SU-DHL-6 (cell line): ENCODE results near the gene KIAA1958.
"Not testable (repeated sequence)": the region's sequence is repeated elsewhere in the genome, so short reads cannot be mapped to it uniquely, and the experiment has no call there.

Source experiments
- H2AFZ ChIP-seq: fragments of 200-600 bp; sonication (generic); 2 replicates; pipeline ENCODE4 v1.6.1; 2014; ENCODE audit warnings: low read depth, mild to moderate bottlenecking, moderate library complexity, mixed read lengths, antibody characterized with exemption, low read length; ENCODE audit not compliant: severe bottlenecking
- H3F3A ChIP-seq: fragments of 200-600 bp; shearing (Covaris generic); 2 replicates; pipeline ENCODE4 v1.6.0; 2016; ENCODE audit warnings: antibody characterized with exemption, mild to moderate bottlenecking; ENCODE audit not compliant: insufficient read depth
- H3K27ac ChIP-seq: fragments of 200-600 bp; sonication (generic); 2 replicates; pipeline ENCODE4 v1.5.1; 2016; ENCODE audit warnings: low read depth, mild to moderate bottlenecking, low read length, moderate library complexity, mixed read lengths
- H3K27me3 ChIP-seq: fragments of 200-600 bp; sonication (generic), shearing (Covaris generic); 2 replicates; pipeline ENCODE4 v1.6.0; 2014; ENCODE audit warnings: mild to moderate bottlenecking, low read length
- H3K36me3 ChIP-seq: fragments of 200-600 bp; sonication (generic); 2 replicates; pipeline ENCODE4 v1.6.1; 2014; ENCODE audit warnings: mild to moderate bottlenecking, low read length, mixed read lengths
- H3K4me2 ChIP-seq: fragments of 300-600, 200-600 bp; shearing (Covaris generic), sonication (generic); 2 replicates; pipeline ENCODE4 v1.6.0; 2014; ENCODE audit warnings: low read length, low read depth, mild to moderate bottlenecking; ENCODE audit not compliant: poor library complexity, severe bottlenecking
- H3K4me3 ChIP-seq: fragments of 200-600 bp; sonication (generic); 2 replicates; pipeline ENCODE4 v1.5.1; 2014; ENCODE audit warnings: antibody characterized with exemption, low read length, mild to moderate bottlenecking, mixed read lengths; ENCODE audit not compliant: insufficient read depth, poor library complexity, severe bottlenecking
- H3K79me2 ChIP-seq: fragments of 200-600 bp; sonication (generic); 2 replicates; pipeline ENCODE4 v1.6.1; 2014; ENCODE audit warnings: mild to moderate bottlenecking, low read length, moderate library complexity; ENCODE audit not compliant: insufficient read depth
- H3K9ac ChIP-seq: fragments of 200-600 bp; sonication (generic); 2 replicates; pipeline ENCODE4 v1.7.0; 2014; ENCODE audit warnings: mild to moderate bottlenecking, low read length
- H3K9me2 ChIP-seq: fragments of 200-600 bp; sonication (generic); replicated peaks from 2 replicates; pipeline ENCODE4 v1.6.1; 2014; ENCODE audit warnings: low read length; ENCODE audit not compliant: insufficient read depth
- H3K9me3 ChIP-seq: fragments of 200-600 bp; sonication (generic); 2 replicates; pipeline ENCODE4 v1.6.1; 2014; ENCODE audit warnings: low read length, mixed read lengths; ENCODE audit not compliant: insufficient read depth
- H4K20me1 ChIP-seq: fragments of 200-600 bp; sonication (generic); 2 replicates; pipeline ENCODE4 v1.6.1; 2014; ENCODE audit warnings: low read depth, mild to moderate bottlenecking, antibody characterized with exemption, low read length, moderate library complexity, mixed read lengths
- EZH2phosphoT487 ChIP-seq: fragments of 200-600 bp; sonication (generic), shearing (Covaris generic); conservative IDR thresholded peaks from 2 replicates; pipeline ENCODE4 v1.6.1; 2018; ENCODE audit warnings: mild to moderate bottlenecking, antibody characterized with exemption, low read length, moderate library complexity, mixed read lengths
- TF ChIP-seq, protein P1 (sequence below): fragments of 200-600 bp; sonication (generic); IDR thresholded peaks from one replicate; pipeline ENCODE4 v1.5.1; 2017; ENCODE audit warnings: antibody characterized with exemption, mild to moderate bottlenecking, low read length, moderate library complexity; ENCODE audit not compliant: insufficient read depth, poor library complexity, severe bottlenecking

Gene KIAA1958

DNA sequence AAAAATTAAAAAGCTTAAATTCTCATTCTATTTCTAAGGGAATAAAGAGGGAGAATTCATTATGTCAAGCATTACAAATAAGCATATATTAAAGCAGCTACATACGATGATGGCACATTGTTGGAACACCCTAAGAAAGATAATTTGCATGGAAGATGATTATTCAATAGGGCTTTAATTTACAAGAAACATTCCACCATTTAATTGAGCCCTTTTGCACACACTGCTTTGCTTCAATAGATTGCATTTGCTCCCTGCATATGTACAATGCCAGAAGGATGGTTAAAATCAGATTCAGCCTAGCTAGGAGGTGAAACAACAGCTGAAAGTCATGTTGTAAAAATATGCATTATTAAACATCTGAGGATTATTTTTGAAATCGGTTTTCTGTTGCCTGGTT is 21.8 kb downstream of the KIAA1958 start:
- Histone ChIP-seq H3K27ac (no peak overlapping the region), H3K9me2 (no peaks in the 10 kb centered on the region), H3F3A (no peaks in the 10 kb centered on the region), H3K4me3 (no peak overlapping the region), H3K9ac (no peak overlapping the region), H3K4me2 (no peak overlapping the region), H2AFZ (no peak overlapping the region), H3K79me2 (peaks cover 68% of the 10 kb centered on the region), H3K36me3 (no peaks in the 10 kb centered on the region), H3K9me3 (no peaks in the 10 kb centered on the region), H3K27me3 (no peaks in the 10 kb centered on the region), H4K20me1 (peaks cover 11% of the 10 kb centered on the region; the same call in 1 of the 2 replicates)
- TF ChIP-seq, protein P1, sequence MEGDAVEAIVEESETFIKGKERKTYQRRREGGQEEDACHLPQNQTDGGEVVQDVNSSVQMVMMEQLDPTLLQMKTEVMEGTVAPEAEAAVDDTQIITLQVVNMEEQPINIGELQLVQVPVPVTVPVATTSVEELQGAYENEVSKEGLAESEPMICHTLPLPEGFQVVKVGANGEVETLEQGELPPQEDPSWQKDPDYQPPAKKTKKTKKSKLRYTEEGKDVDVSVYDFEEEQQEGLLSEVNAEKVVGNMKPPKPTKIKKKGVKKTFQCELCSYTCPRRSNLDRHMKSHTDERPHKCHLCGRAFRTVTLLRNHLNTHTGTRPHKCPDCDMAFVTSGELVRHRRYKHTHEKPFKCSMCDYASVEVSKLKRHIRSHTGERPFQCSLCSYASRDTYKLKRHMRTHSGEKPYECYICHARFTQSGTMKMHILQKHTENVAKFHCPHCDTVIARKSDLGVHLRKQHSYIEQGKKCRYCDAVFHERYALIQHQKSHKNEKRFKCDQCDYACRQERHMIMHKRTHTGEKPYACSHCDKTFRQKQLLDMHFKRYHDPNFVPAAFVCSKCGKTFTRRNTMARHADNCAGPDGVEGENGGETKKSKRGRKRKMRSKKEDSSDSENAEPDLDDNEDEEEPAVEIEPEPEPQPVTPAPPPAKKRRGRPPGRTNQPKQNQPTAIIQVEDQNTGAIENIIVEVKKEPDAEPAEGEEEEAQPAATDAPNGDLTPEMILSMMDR: no peak
- no peak for TF ChIP-seq EZH2phosphoT487

DNA sequence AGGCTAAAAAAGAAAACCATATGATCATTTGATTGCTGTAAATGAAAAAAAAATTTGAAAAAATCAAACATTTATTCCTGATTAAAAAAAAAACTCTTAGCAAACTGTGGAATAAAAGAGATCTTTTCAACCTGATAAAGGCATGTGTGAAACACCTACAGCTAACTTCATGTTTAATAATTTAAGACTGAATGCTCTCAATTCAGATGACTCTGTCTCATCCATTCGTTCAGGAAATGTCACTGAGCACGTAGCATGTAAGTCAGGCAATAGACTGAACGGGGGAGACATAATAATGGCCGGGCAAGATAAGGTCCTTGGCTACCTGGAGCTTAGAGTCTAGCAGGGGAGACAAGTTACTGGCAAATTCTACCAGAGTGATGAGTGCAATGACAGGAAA is 25.8 kb downstream of the KIAA1958 start:
- not testable (repeated sequence) for H3K9me2 ChIP-seq, H3F3A ChIP-seq, H3K4me3 ChIP-seq, H3K4me2 ChIP-seq, H3K27me3 ChIP-seq, H3K27ac ChIP-seq, H3K36me3 ChIP-seq, H2AFZ ChIP-seq, H3K9ac ChIP-seq, H3K9me3 ChIP-seq
- Histone ChIP-seq H4K20me1 (peaks cover 11% of the 10 kb centered on the region; the same call in 1 of the 2 replicates), H3K79me2 (peaks cover 38% of the 10 kb centered on the region)

DNA sequence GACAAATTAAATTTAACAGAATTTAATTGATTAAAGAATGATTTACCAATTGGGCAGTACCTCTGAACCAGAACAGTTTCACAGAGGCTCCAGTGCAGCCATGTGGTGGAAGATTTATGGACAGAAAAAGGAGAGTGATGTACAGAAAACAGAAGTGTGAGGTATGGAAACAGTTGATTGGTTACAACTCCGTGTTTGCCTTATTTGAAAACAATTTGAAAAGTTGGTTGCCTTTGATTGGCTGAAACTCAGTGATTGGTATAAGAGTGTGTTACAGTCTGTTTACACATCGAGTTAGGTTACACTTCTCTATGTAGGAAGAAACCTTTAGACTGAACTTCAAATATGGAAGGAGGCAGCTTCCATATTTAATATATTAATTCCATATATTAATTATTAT is 30.1 kb downstream of the KIAA1958 start:
- Histone ChIP-seq H3K9ac (no peak overlapping the region), H3K4me3 (no peak overlapping the region), H3K27me3 (no peaks in the 10 kb centered on the region), H3K27ac (no peak overlapping the region), H3K9me2 (no peaks in the 10 kb centered on the region), H3K9me3 (no peaks in the 10 kb centered on the region), H3K36me3 (no peaks in the 10 kb centered on the region), H4K20me1 (peaks cover 8% of the 10 kb centered on the region; the same call in 1 of the 2 replicates), H2AFZ (no peak overlapping the region), H3K79me2 (peaks cover 16% of the 10 kb centered on the region), H3K4me2 (no peak overlapping the region), H3F3A (peaks cover 8% of the 10 kb centered on the region; the same call in 1 of the 2 replicates)
- TF ChIP-seq, protein P1: no peak
- no peak for TF ChIP-seq EZH2phosphoT487

DNA sequence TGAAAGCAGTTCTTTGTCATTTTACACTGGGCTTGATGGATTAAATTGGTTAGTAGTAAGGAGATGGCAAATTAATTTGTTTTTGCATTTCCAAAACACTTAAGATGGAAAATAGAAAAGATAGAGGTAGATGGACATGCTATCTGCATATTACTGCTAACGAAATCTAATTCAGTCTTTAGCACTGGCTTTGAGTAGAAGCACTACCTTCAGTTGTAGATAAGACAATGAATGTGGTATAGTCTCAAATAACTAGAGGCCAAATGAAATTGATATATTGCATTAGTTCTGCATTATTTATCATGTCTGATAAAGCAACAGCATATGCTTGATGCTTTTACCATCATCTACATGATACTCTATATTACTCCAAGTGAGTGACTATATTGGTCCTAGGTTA is 33.4 kb downstream of the KIAA1958 start:
- no peak for TF ChIP-seq EZH2phosphoT487
- TF ChIP-seq, protein P1: no peak
- H3F3A ChIP-seq: peaks cover 8% of the 10 kb centered on the region; the same call in 1 of the 2 replicates
- peaks cover 7% of the 10 kb centered on the region; the same call in 1 of the 2 replicates for H4K20me1 ChIP-seq
- H3K27me3 ChIP-seq: no peaks in the 10 kb centered on the region
- H3K4me2 ChIP-seq: no peak overlapping the region
- H3K79me2 ChIP-seq: peaks cover 20% of the 10 kb centered on the region; the same call in 1 of the 2 replicates
- no peaks in the 10 kb centered on the region for H3K9me2 ChIP-seq
- H3K9me3 ChIP-seq: no peaks in the 10 kb centered on the region
- H3K27ac ChIP-seq: no peak overlapping the region
- H2AFZ ChIP-seq: no peak overlapping the region
- H3K36me3 ChIP-seq: no peaks in the 10 kb centered on the region
- H3K9ac ChIP-seq: no peak overlapping the region
- no peak overlapping the region for H3K4me3 ChIP-seq
